GM12878 (cell line): Measurements from ENCODE around the gene EPGN.

Experiments used
- BACH1 ChIP-seq: fragments of 450-650 bp; IDR thresholded peaks from 2 replicates; pipeline ENCODE4 v1.6.1; 2017; ENCODE audit warnings: mild to moderate bottlenecking, borderline replicate concordance
- CHD2 ChIP-seq: IDR thresholded peaks from 2 replicates; pipeline ENCODE4 v1.6.1; 2011; ENCODE audit warnings: low read depth, low read length, improper control_type of control experiment, borderline replicate concordance
- KDM1A ChIP-seq: fragments of 200-600 bp; sonication (generic); IDR thresholded peaks from 2 replicates; pipeline ENCODE4 v1.6.1; 2016; ENCODE audit warnings: borderline replicate concordance
- MYC ChIP-seq: IDR thresholded peaks from 2 replicates; pipeline ENCODE4 v1.6.1; 2011; ENCODE audit warnings: mild to moderate bottlenecking, low read length, moderate library complexity, inconsistent platforms; ENCODE audit not compliant: insufficient read depth, insufficient replicate concordance, insufficient read length, severe bottlenecking
- SRF ChIP-seq, 2 experiments: IDR thresholded peaks; 2 replicates each; pipeline ENCODE4 v1.6.1; 2011; ENCODE audit warnings: low read depth in 2 of 2, low read length in 2 of 2, mild to moderate bottlenecking in 1 of 2, moderate library complexity in 1 of 2

DNA sequence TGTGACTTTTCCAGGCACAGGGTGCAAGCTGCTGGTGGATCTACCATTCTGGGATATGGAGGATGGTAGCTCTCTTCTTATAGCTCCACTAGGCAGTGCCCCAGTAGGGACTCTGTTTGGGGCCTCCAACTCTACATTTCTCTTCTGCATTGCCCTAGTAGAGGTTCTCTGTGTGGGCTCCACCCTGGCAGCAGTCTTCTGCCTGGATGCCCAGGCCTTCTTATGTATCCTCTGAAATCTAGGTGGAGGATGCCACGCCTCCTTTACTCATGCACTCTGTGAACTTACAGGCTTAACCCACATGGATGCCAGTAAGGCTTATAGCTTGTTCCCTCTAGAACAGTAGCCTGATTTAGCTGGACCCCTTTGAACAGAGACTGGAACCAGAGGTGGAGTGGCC is 35.8 kb downstream of the EPGN start:
- TF ChIP-seq BACH1 (no peak), MYC (no peak), KDM1A (no peak), SRF (IDR thresholded peaks at IDR 0.05; ENCODE audit: low read depth in 2 of 2, low read length in 2 of 2) (no peak), CHD2 (no peak)
